AG09319 (cell line): ENCODE measurements around the gene C1orf94.

Source experiments
- DNase-seq: peaks from one replicate; pipeline ENCODE4 v3.0.0-alpha.2; 2010; ENCODE audit warnings: low read depth; ENCODE audit errors: extremely low read depth
- CTCF ChIP-seq: IDR thresholded peaks from 2 replicates; pipeline ENCODE4 v1.5.1; 2011; ENCODE audit warnings: low read depth, mild to moderate bottlenecking, inconsistent platforms, low read length, moderate library complexity

C1orf94 gene

GRCh38 chr1:34149501-34149900 lies 27.2 kb upstream of the C1orf94 start:
- no peak for DNase-seq

GRCh38 chr1:34153246-34153645 lies 23.5 kb upstream of the C1orf94 start:
- no peak for DNase-seq
- TF ChIP-seq CTCF: no peak

More at GRCh38 chr1:34149501-34149900, 27.2 kb upstream of the C1orf94 start:
- TF ChIP-seq CTCF: no peak

- no peak for TF ChIP-seq CTCF
These were observed 20.8 kb upstream of the C1orf94 start for GRCh38 chr1:34155860-34156259.

GRCh38 chr1:34156739-34157138 lies 20.0 kb upstream of the C1orf94 start:
- TF ChIP-seq CTCF: no peak

More at GRCh38 chr1:34155860-34156259, 20.8 kb upstream of the C1orf94 start:
- DNase-seq: no peak

GRCh38 chr1:34162852-34163766 lies 13.6 kb upstream of the C1orf94 start:
- peak; percentile 82 for DNase-seq

More at GRCh38 chr1:34156739-34157138, 20.0 kb upstream of the C1orf94 start:
- DNase-seq: no peak

GRCh38 chr1:34163792-34164731 lies 12.6 kb upstream of the C1orf94 start:
- DNase-seq: no peak

More at GRCh38 chr1:34162852-34163766, 13.6 kb upstream of the C1orf94 start:
- peak; percentile 94 for TF ChIP-seq CTCF

More at GRCh38 chr1:34163792-34164731, 12.6 kb upstream of the C1orf94 start:
- TF ChIP-seq CTCF: no peak
